Occipital lobe (tissue), 3 donors: ENCODE results near the gene NEO1. TPM values are rescaled to one million over a fixed set of nuclear protein-coding genes. Genes with fewer than 3 reads are reported as not detected.

ENCODE experiments used
- DNase-seq: peaks from one replicate; lab custom pipeline; 2025; lab: John Stamatoyannopoulos, UW
- small RNA-seq: library from RNA; depleted of rRNA; stranded (forward); fragments of <200 nt; gene quantifications from one replicate; pipeline ENCODE3, GENCODE V24; 2014
- total RNA-seq: library from RNA; depleted of rRNA; stranded (reverse); fragments of >200 nt; gene quantifications from one replicate; pipeline ENCODE4 v1.2.3, GENCODE V29; 2014

Gene NEO1
- total RNA-seq, 1 donor from 2014 or later: 219 TPM

- DNase-seq: no peak
Measured at GRCh38 chr15:73349191-73349590, 296.9 kb downstream of the NEO1 start.

- DNase-seq: no peak
Measured at GRCh38 chr15:73352082-73352481, 299.8 kb downstream of the NEO1 start.

DNA sequence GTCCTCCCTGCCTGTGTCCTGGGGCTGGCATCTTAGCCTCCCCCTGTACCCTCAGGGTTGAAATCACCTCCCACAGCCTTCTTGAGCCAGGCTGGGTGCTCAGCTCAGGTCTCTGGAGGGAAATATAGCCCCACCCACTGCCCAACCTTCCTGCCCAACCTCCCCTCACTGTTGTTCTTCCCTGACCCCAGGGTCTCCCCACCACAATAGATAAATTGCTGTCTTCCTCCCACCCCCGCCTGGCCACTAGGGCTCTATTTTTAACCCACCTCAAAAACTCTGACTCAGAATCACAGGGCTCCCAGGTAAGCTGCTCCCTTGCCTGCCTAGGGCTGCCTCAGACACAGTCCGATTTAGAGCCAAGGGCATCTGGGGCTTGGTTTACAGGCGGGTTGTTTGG, 301.5 kb downstream of the NEO1 start:
- no peak for DNase-seq

- DNase-seq: no peak
Measured at GRCh38 chr15:73354241-73354640, 302.0 kb downstream of the NEO1 start.

Small RNAs within 50 kb of the gene (small RNA-seq; reads per million reads assigned to genes)
- gene FKBP1AP2: not detected
